Left cardiac atrium (tissue), 4 donors: ENCODE measurements around the gene DLGAP1. TPM values are rescaled to one million over a fixed set of nuclear protein-coding genes. Genes with fewer than 3 reads are reported as not detected.

Source experiments
- ATAC-seq, 2 donors: fragments of 200-7000 bp; cut with Tn5 transposase; one replicate each; pipeline ENCODE4 v1.9.1; 2020; ENCODE audit warnings: mild to moderate bottlenecking in 2 of 2, moderate library complexity in 2 of 2
- DNase-seq: peaks from one replicate; pipeline ENCODE4 v3.0.0-alpha.2; 2020
- intact Hi-C, 2 donors: fragments of 100-400 bp; cut with DNase I; formaldehyde crosslinking; loops; one replicate each; pipeline versions ENCODE4 v1.14.1 to v1.15.1; 2022 to 2023
- total RNA-seq, 2 donors: library from RNA; stranded (reverse); fragmentation: NEBNext Ultra II Directional; extraction: Animal tissue kit (Norgen Biotek cat#: 25700); gene quantifications; one replicate each; pipeline ENCODE4 v1.2.1, GENCODE V29; 2021
- donor health status: DM: no; HTN: yes; CAD: no.
- donor health status: DM: no; HTN: yes; CAD: no; lungs with severe emphysema.
- donor health status: DM: yes; HTN: yes; CAD: no.
- donor health status: Dilated cardiomyopathy.

Gene DLGAP1
- total RNA-seq, 2 donors from 2014 or later, result 0.29 to 0.47 TPM

GRCh38 chr18:3554091-3554601 lies 901.0 kb downstream of the DLGAP1 start:
- ATAC-seq (no peak), DNase-seq (no peak)
- intact Hi-C loops, result no loop called here

- intact Hi-C loops, result no loop called here
- ATAC-seq (no peak), DNase-seq (no peak)
Measured at GRCh38 chr18:3552305-3552704, 902.8 kb downstream of the DLGAP1 start.

- DNase-seq, result no peak
- ATAC-seq, result no peak
- intact Hi-C loops, result no loop called here
Measured at GRCh38 chr18:3547891-3548615, 907.1 kb downstream of the DLGAP1 start.

- intact Hi-C loops, result no loop called here
- DNase-seq (no peak), ATAC-seq (no peak)
Measured at GRCh38 chr18:3546106-3546505, 909.0 kb downstream of the DLGAP1 start.

- no peak for ATAC-seq
- DNase-seq, result no peak
- intact Hi-C loops, result no loop called here
Measured at GRCh38 chr18:3544537-3544936, 910.6 kb downstream of the DLGAP1 start.

GRCh38 chr18:3541549-3542386 lies 913.3 kb downstream of the DLGAP1 start:
- ATAC-seq (no peak), DNase-seq (no peak)
- intact Hi-C loops, result no loop called here

- DNase-seq (no peak), ATAC-seq (no peak)
- intact Hi-C loops, result no loop called here
Measured at GRCh38 chr18:3540805-3541548, 914.1 kb downstream of the DLGAP1 start.

GRCh38 chr18:3538954-3539617 lies 916.0 kb downstream of the DLGAP1 start:
- intact Hi-C loops, result no loop called here
- no peak for DNase-seq
- ATAC-seq, result no peak

- no peak for DNase-seq
- intact Hi-C loops, result no loop called here
- ATAC-seq, result peak in 1 of 2 donors; percentile 30
Measured at GRCh38 chr18:3538456-3538855, 916.7 kb downstream of the DLGAP1 start.

- intact Hi-C loops, result no loop called here
- no peak for DNase-seq
- ATAC-seq, result no peak
Measured at GRCh38 chr18:3530807-3531206, 924.3 kb downstream of the DLGAP1 start.

GRCh38 chr18:3529601-3530000 lies 925.5 kb downstream of the DLGAP1 start:
- ATAC-seq, result no peak
- intact Hi-C loops, result no loop called here

GRCh38 chr18:3529077-3529476 lies 926.0 kb downstream of the DLGAP1 start:
- intact Hi-C loops, result no loop called here
- ATAC-seq, result no peak
- no peak for DNase-seq

More at GRCh38 chr18:3529601-3530000, 925.5 kb downstream of the DLGAP1 start:
- DNase-seq, result no peak

GRCh38 chr18:3528231-3528630 lies 926.9 kb downstream of the DLGAP1 start:
- intact Hi-C loops, result no loop called here
- ATAC-seq (no peak), DNase-seq (no peak)

GRCh38 chr18:3526421-3527354 lies 928.4 kb downstream of the DLGAP1 start:
- intact Hi-C loops, result no loop called here
- DNase-seq, result no peak
- peak; percentile 38 to 86 for ATAC-seq

GRCh38 chr18:3525870-3526420 lies 929.2 kb downstream of the DLGAP1 start:
- intact Hi-C loops, result no loop called here
- ATAC-seq (peak; percentile 38 to 51), DNase-seq (no peak)

GRCh38 chr18:3524706-3525105 lies 930.4 kb downstream of the DLGAP1 start:
- intact Hi-C loops, result no loop called here
- DNase-seq (no peak), ATAC-seq (no peak)

- intact Hi-C loops, result no loop called here
- no peak for DNase-seq
- ATAC-seq, result no peak
Measured at GRCh38 chr18:3520230-3521085, 934.6 kb downstream of the DLGAP1 start.
